HepG2 (cell line): ENCODE measurements around the gene EPB41L1. TPM values are rescaled to one million over a fixed set of nuclear protein-coding genes. Genes with fewer than 3 reads are reported as not detected.
A peak's percentile ranks its signal among the peaks of the same experiment; 100 is the strongest.

Source experiments
- CBX1 ChIP-seq: IDR thresholded peaks from one replicate; pipeline ENCODE4 v1.6.1; 2016; ENCODE audit warnings: antibody characterized with exemption, low read depth
- CREM ChIP-seq, 2 experiments: sonication (generic) in 1 of 2; formaldehyde crosslinking in 1 of 2; IDR thresholded peaks; 2 replicates each; pipeline versions ENCODE4 v1.4.0 to v1.6.1; 2016 to 2020; ENCODE audit warnings: antibody characterized with exemption in 1 of 2, mild to moderate bottlenecking in 1 of 2, missing genetic modification reagents in 1 of 2
- ETV5 ChIP-seq: IDR thresholded peaks from 2 replicates; pipeline ENCODE4 v1.6.1; 2018; ENCODE audit warnings: missing biosample characterization, missing genetic modification reagents, inconsistent platforms, borderline replicate concordance
- FUBP1 ChIP-seq: sonication (generic); formaldehyde crosslinking; IDR thresholded peaks from 2 replicates; pipeline ENCODE4 v1.5.1; 2020; ENCODE audit warnings: missing genetic modification reagents, mild to moderate bottlenecking, borderline replicate concordance
- IRF1 ChIP-seq: sonication (generic); formaldehyde crosslinking; IDR thresholded peaks from 2 replicates; pipeline ENCODE4 v1.4.0; 2020; ENCODE audit warnings: low read depth, mild to moderate bottlenecking, missing genetic modification reagents
- MAZ ChIP-seq, 2 experiments: sonication (generic) in 1 of 2; formaldehyde crosslinking in 1 of 2; IDR thresholded peaks; 2 replicates each; pipeline versions ENCODE4 v1.5.0 to v1.6.1; 2012 to 2020; ENCODE audit warnings: low read depth in 2 of 2, mild to moderate bottlenecking in 2 of 2, borderline replicate concordance in 1 of 2, improper control_type of control experiment in 1 of 2, low read length in 1 of 2, missing genetic modification reagents in 1 of 2, moderate library complexity in 1 of 2
- NFATC3 ChIP-seq: sonication (generic); formaldehyde crosslinking; IDR thresholded peaks from 2 replicates; pipeline ENCODE4 v1.5.1; 2020; ENCODE audit warnings: mild to moderate bottlenecking, missing genetic modification reagents
- REPIN1 ChIP-seq: sonication (generic); formaldehyde crosslinking; IDR thresholded peaks from 2 replicates; pipeline ENCODE4 v1.8.0; 2022; ENCODE audit warnings: missing genetic modification reagents, low read depth, mild to moderate bottlenecking, borderline replicate concordance
- RERE ChIP-seq: IDR thresholded peaks from 2 replicates; pipeline ENCODE4 v1.6.1; 2016; ENCODE audit warnings: low read depth, missing genetic modification reagents, missing compliant biosample characterization
- SMC3 ChIP-seq: IDR thresholded peaks from 2 replicates; pipeline ENCODE4 v1.6.1; 2011; ENCODE audit warnings: low read length, improper control_type of control experiment
- TMF1 ChIP-seq: sonication (generic); formaldehyde crosslinking; IDR thresholded peaks from 2 replicates; pipeline ENCODE4 v1.8.1; 2022; ENCODE audit warnings: low read depth, missing genetic modification reagents
- U2AF2 ChIP-seq: fragments of 200-400 bp; formaldehyde crosslinking; IDR thresholded peaks from 2 replicates; pipeline ENCODE4 v1.6.1; 2017; ENCODE audit warnings: low read depth, mild to moderate bottlenecking, low read length
- YEATS4 ChIP-seq: sonication (generic); formaldehyde crosslinking; IDR thresholded peaks from 2 replicates; pipeline ENCODE4 v1.4.0; 2020; ENCODE audit warnings: missing genetic modification reagents, borderline replicate concordance
- YY1 ChIP-seq: IDR thresholded peaks from 2 replicates; pipeline ENCODE4 v1.6.1; 2011; ENCODE audit warnings: low read length, low read depth, moderate library complexity, mild to moderate bottlenecking; ENCODE audit not compliant: insufficient read depth, insufficient replicate concordance
- ZC3H13 ChIP-seq: sonication (generic); formaldehyde crosslinking; IDR thresholded peaks from 2 replicates; pipeline ENCODE4 v1.8.1; 2023; ENCODE audit warnings: mild to moderate bottlenecking, missing genetic modification reagents, moderate library complexity
- ZIK1 ChIP-seq: sonication (generic); formaldehyde crosslinking; IDR thresholded peaks from 2 replicates; pipeline ENCODE4 v1.5.0; 2020; ENCODE audit warnings: mild to moderate bottlenecking, low read depth, missing genetic modification reagents, borderline replicate concordance
- ZNF260 ChIP-seq: sonication (generic); formaldehyde crosslinking; IDR thresholded peaks from 2 replicates; pipeline ENCODE4 v1.4.0; 2020; ENCODE audit warnings: missing genetic modification reagents, low read depth, mild to moderate bottlenecking, borderline replicate concordance
- ZNF572 ChIP-seq: sonication (generic); formaldehyde crosslinking; IDR thresholded peaks from 2 replicates; pipeline ENCODE4 v1.5.1; 2020; ENCODE audit warnings: mild to moderate bottlenecking, missing genetic modification reagents
- ZNF792 ChIP-seq: IDR thresholded peaks from 2 replicates; pipeline ENCODE4 v1.6.1; 2016
- polyA plus RNA-seq, 8 experiments: library from polyadenylated mRNA; depleted of rRNA in 3 of 8; stranded (reverse) in 7 of 8; unstranded in 1 of 8; fragments of >200 nt; fragmentation: Illumina TruSeq in 4 of 8; extraction: Trizol in 4 of 8; gene quantifications; 2 replicates each; pipeline versions ENCODE4 v1.2.1 to v1.2.3, GENCODE V29; 2011 to 2016; ENCODE audit warnings: low read depth in 4 of 8, missing spikeins in 1 of 8, mixed read lengths in 1 of 8; ENCODE audit not compliant: insufficient read depth in 1 of 8
- total RNA-seq, 5 experiments: library from RNA; depleted of rRNA; stranded (reverse); fragments of >200 nt; fragmentation: Illumina TruSeq; extraction: Trizol; gene quantifications; 2 replicates each; pipeline ENCODE4 v1.2.3, GENCODE V29; 2016; ENCODE audit warnings: low read depth in 1 of 5

EPB41L1 gene
- total and polyA plus RNA-seq, 2 of the 13 experiments (the other 11 are each of a cell fraction or from before 2014, with no cell fraction given): 16.7 to 39.0 TPM

GRCh38 chr20:36270744-36271638, 116.5 kb downstream of the EPB41L1 start (continued):
- TF ChIP-seq ZIK1 (no peak), RERE (CRISPR knock-in tag) (0 out of 2 replicates have a peak, but pooled peaks have one; percentile 21), YY1 (peak; percentile 56), ZC3H13 (CRISPR knock-in tag) (no peak), NFATC3 (no peak), ZNF572 (CRISPR knock-in tag) (peak; percentile 96), CBX1 (peak; percentile 59), ETV5 (peak; percentile 83), FUBP1 (CRISPR knock-in tag) (no peak), ZNF792 (CRISPR knock-in tag) (0 out of 2 replicates have a peak, but pooled peaks have one; percentile 17), REPIN1 (CRISPR knock-in tag) (no peak), TMF1 (CRISPR knock-in tag) (peak; percentile 55; the same call in 1 of the 2 replicates), U2AF2 (peak; percentile 19; the same call in 1 of the 2 replicates), MAZ (IDR thresholded peaks at IDR 0.05; ENCODE audit: borderline replicate concordance, low read depth, low read length) (no peak), MAZ (CRISPR knock-in tag; IDR thresholded peaks at IDR 0.05; ENCODE audit: low read depth) (peak; percentile 54; the same call in 1 of the 2 replicates), YEATS4 (CRISPR knock-in tag) (peak; percentile 23; the same call in 1 of the 2 replicates), SMC3 (no peak), IRF1 (CRISPR knock-in tag) (no peak), ZNF260 (CRISPR knock-in tag) (no peak), CREM (IDR thresholded peaks at IDR 0.05) (peak; percentile 77; the same call in 1 of the 2 replicates), CREM (CRISPR knock-in tag; IDR thresholded peaks at IDR 0.05) (no peak)
